GM21381 (cell line): ENCODE measurements around the gene ASB11.

Experiments used
- ATAC-seq: cut with Tn5 transposase; IDR thresholded peaks from one replicate; pipeline ENCODE4 v1.9.1; 2021; ENCODE audit warnings: mild to moderate bottlenecking, moderate library complexity; ENCODE audit not compliant: unreplicated experiment

The ASB11 gene

GRCh38 chrX:15315509-15315908 is at the start of gene ASB11:
Gene ASB11 (minus strand): TSS chrX:15315640. CDS start chrX:15315605, 35 bp downstream.
- ATAC-seq: no peak

GRCh38 chrX:15359701-15360100 is 44.3 kb upstream of the ASB11 start:
- no peak for ATAC-seq

- no peak for ATAC-seq
These were observed 43.1 kb upstream of the ASB11 start for GRCh38 chrX:15358533-15358932.

GRCh38 chrX:15356444-15356843 is 41.0 kb upstream of the ASB11 start:
- no peak for ATAC-seq

GRCh38 chrX:15350329-15350996 is 35.0 kb upstream of the ASB11 start:
- ATAC-seq: no peak

- ATAC-seq: no peak
These were observed 33.6 kb upstream of the ASB11 start for GRCh38 chrX:15349046-15349445.

- no peak for ATAC-seq
These were observed 30.5 kb upstream of the ASB11 start for GRCh38 chrX:15345976-15346375.

- ATAC-seq: no peak
These were observed 28.7 kb upstream of the ASB11 start for GRCh38 chrX:15344106-15344505.

- no peak for ATAC-seq
These were observed 27.6 kb upstream of the ASB11 start for GRCh38 chrX:15343075-15343476.

GRCh38 chrX:15340867-15341266 is 25.4 kb upstream of the ASB11 start:
- ATAC-seq: no peak

GRCh38 chrX:15336023-15336413 is 20.6 kb upstream of the ASB11 start:
- ATAC-seq: no peak

GRCh38 chrX:15335135-15336022 is 19.9 kb upstream of the ASB11 start, which contains the start of gene PIGA:
Gene PIGA (minus strand): TSS chrX:15335523. CDS start chrX:15331930, 3,593 bp downstream.
- ATAC-seq: peak; percentile 98

GRCh38 chrX:15334561-15334960 is 19.1 kb upstream of the ASB11 start:
- no peak for ATAC-seq

- no peak for ATAC-seq
These were observed 13.4 kb upstream of the ASB11 start for GRCh38 chrX:15328821-15329220.

- no peak for ATAC-seq
These were observed 12.7 kb upstream of the ASB11 start for GRCh38 chrX:15328131-15328530.

- no peak for ATAC-seq
These were observed 7.0 kb upstream of the ASB11 start for GRCh38 chrX:15322472-15322871.

GRCh38 chrX:15322072-15322471 is 6.6 kb upstream of the ASB11 start:
- no peak for ATAC-seq

- no peak for ATAC-seq
These were observed 6.0 kb upstream of the ASB11 start for GRCh38 chrX:15321447-15321846.

GRCh38 chrX:15320297-15320696 is 4.9 kb upstream of the ASB11 start:
- ATAC-seq: no peak

- no peak for ATAC-seq
These were observed 3.6 kb upstream of the ASB11 start for GRCh38 chrX:15319075-15319474.

GRCh38 chrX:15314472-15314871 is 968 bp downstream of the ASB11 start:
- no peak for ATAC-seq

GRCh38 chrX:15311119-15311518 is 4.3 kb downstream of the ASB11 start:
- ATAC-seq: no peak
